Measurements from ENCODE around the gene RNF181. TPM values are rescaled to one million over a fixed set of nuclear protein-coding genes. Genes with fewer than 3 reads are reported as not detected.
"Not testable (repeated sequence)": the region's sequence is repeated elsewhere in the genome, so short reads cannot be mapped to it uniquely, and the experiment has no call there.

Gene RNF181
- total and polyA plus RNA-seq, 2 experiments from 2014 or later, result 152 to 328 TPM

DNA sequence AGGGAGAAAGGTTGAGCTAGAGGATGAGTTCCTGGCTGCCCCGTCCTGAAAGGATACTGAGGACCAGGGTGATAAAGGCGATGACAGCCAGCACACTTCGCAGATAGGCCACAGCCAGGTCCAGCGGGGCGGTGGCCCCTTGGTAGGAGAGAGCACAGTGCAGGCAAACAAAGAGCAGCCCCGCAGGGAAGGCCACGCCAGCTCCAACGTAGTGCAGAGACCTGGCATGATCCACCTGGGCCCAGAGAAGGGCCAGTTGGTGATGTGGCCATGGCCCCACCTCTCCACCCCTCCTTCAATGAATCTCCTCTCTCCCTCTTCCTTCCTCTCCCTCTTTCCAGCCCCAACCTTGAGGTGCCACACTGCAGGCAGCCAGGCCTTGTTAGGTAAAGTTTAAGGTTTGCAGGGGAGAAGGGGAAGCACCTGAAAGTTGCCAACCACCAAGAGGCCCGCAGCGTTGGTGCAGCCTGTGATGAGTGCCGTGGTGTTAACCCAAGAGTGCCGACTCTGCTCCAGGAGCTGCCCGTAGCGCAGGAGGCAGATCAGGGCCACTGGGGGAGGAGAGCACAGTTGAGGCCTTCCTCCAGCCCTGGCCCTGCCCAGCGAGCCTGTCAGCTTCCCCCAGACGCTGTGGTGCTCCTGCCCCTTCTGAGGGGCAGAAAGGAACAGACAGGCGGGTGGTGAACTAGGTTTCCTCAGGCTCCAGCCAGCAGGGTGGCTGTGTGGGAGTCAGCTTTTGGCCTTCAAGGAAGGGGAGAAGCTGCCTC, 4.1 kb downstream of the RNF181 start:
- H3K27ac ChIP-seq, result no peak overlapping the region
- DNase-seq (ENCODE audit: low read depth in 1 of 2, low spot score in 1 of 2), result no peak
- no peaks in the 10 kb centered on the region for H3K9me3 ChIP-seq (ENCODE audit: low read depth)

GRCh38 chr2:85600235-85600575, 4.7 kb downstream of the RNF181 start:
- Histone ChIP-seq H3K4me1 (ENCODE audit: low read depth) (peaks cover 11% of the 10 kb centered on the region), H3K27me3 (no peaks in the 10 kb centered on the region), H3K4me3 (no peak overlapping the region), H3K36me3 (no peaks in the 10 kb centered on the region), H3K9me3 (ENCODE audit: low read depth) (no peaks in the 10 kb centered on the region), H3K27ac (no peak overlapping the region)
- no peak for DNase-seq (ENCODE audit: low read depth in 1 of 2, low spot score in 1 of 2)
- no peak for TF ChIP-seq CTCF (IDR thresholded peaks at IDR 0.05; ENCODE audit: low read depth, low read length)

More for the DNA sequence above, 4.1 kb downstream of the RNF181 start:
- H3K4me3 ChIP-seq, result no peak overlapping the region
- no peaks in the 10 kb centered on the region for H3K36me3 ChIP-seq
- no peak for TF ChIP-seq CTCF (IDR thresholded peaks at IDR 0.05; ENCODE audit: low read depth, low read length)
- H3K27me3 ChIP-seq, result no peaks in the 10 kb centered on the region
- H3K4me1 ChIP-seq (ENCODE audit: low read depth), result peaks cover 10% of the 10 kb centered on the region

DNA sequence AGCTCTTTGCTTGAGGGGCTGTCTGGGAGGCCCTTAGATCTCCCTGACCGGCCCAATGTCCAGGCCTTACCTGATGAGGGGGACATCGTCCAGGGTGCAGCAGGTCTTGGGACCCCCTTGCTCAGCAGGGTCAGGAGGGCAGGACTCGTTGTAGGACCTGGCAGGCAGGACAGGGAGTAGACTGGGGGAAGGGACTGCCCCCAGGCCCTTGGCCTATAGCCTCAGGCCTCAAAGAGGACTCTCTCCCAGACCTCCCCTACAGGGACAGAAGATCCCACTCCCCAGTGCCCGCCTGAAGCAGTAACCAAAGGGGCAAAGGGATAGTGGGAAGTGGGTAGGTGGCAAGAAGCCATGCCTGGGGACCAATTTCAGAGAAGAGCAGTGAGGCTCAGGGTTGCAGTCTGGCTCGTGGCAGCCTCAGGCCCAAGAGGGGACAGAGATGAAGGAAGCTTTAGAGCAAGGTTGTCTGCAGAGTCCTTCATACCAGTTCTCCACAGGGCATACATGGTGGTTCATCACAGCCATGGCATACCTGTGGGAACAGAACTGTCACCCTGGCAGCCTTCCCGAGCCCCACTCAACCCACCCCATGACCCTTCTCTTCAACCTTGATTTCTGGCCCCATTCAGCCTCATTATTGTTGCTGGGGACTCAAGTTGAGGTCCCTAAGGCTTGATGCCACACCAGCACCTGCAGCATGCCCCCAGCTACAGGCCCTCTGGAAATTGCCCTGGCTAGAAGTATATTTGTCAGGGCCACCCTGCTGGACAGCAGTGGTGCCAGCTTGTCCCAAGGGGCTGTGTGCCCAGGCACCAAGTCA, 5.6 kb downstream of the RNF181 start:
- no peak for DNase-seq (ENCODE audit: low read depth in 1 of 2, low spot score in 1 of 2)
- TF ChIP-seq CTCF (IDR thresholded peaks at IDR 0.05; ENCODE audit: low read depth, low read length), result no peak
- H3K27ac ChIP-seq, result no peak overlapping the region
- H3K4me3 ChIP-seq, result peak overlapping the region; percentile 89
- no peaks in the 10 kb centered on the region for H3K9me3 ChIP-seq (ENCODE audit: low read depth)
- no peaks in the 10 kb centered on the region for H3K36me3 ChIP-seq
- H3K27me3 ChIP-seq, result no peaks in the 10 kb centered on the region
- H3K4me1 ChIP-seq (ENCODE audit: low read depth), result peaks cover 11% of the 10 kb centered on the region

- no peak for TF ChIP-seq CTCF (IDR thresholded peaks at IDR 0.05; ENCODE audit: low read depth, low read length)
- Histone ChIP-seq H3K9me3 (ENCODE audit: low read depth) (no peaks in the 10 kb centered on the region), H3K4me1 (ENCODE audit: low read depth) (peaks cover 4% of the 10 kb centered on the region), H3K4me3 (peak overlapping the region; percentile 89), H3K27ac (peak overlapping the region; percentile 65), H3K36me3 (no peaks in the 10 kb centered on the region), H3K27me3 (no peaks in the 10 kb centered on the region)
- peak in 1 of 2 donors; percentile 71 for DNase-seq (ENCODE audit: low read depth in 1 of 2, low spot score in 1 of 2)
Observed at GRCh38 chr2:85601771-85602475, 6.4 kb downstream of the RNF181 start.

DNA sequence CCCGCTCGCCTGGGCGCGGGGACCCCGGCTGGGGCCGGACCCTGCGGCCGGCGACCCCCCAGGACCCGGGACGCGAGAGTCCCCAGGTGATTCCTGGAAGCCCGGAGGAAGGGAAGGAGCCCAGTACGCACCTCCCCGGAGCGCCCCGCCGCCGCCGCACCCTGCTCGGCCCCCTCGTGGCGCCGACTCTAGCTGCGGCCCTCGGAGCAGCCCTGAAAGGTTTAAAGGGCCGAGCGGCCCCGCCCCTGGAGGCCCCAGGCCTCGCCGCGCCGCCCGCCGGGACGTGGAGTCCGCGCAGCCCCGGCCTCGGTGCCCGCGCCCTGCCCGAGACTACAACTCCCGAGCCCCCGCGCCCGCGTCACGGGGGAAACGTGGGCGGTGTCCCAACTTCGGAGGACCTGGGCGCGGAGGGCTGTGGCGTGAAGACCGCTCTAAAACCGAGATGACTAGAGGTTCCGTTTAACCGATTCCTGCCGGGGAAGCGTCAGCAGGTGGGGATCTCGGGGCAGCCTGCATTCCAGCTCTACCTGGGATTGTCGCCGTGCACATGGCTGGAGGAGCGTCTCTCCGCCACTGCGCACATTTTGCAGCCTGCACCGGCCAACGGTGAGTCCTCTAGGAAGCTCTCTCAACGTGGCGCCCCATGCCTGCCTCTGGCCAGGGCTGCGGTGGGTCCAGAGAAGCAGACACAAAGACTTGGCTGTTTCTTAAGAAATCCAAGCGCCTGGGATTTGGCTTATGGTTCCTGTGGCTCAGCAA, 7.1 kb downstream of the RNF181 start, which contains the start of gene TMEM150A:
Gene TMEM150A, minus strand, starts transcription at position 223 of the 759 bp plus-strand sequence. CDS start 750 bp downstream, outside the sequence.
- Histone ChIP-seq H3K4me1 (ENCODE audit: low read depth) (peaks cover 4% of the 10 kb centered on the region), H3K36me3 (no peaks in the 10 kb centered on the region), H3K4me3 (peak within 1 kb of the TSS; percentile 89), H3K27me3 (no peaks in the 10 kb centered on the region), H3K9me3 (ENCODE audit: low read depth) (no peaks in the 10 kb centered on the region), H3K27ac (peak within 1 kb of the TSS; percentile 65)
- TF ChIP-seq CTCF (IDR thresholded peaks at IDR 0.05; ENCODE audit: low read depth, low read length), result peak; percentile 29
- peak; percentile 96 to 98 for DNase-seq (ENCODE audit: low read depth in 1 of 2, low spot score in 1 of 2)

- H3K4me1 ChIP-seq (ENCODE audit: low read depth); H3K4me3 ChIP-seq: not testable (repeated sequence)
Observed at GRCh38 chr2:85604133-85604444, 8.5 kb downstream of the RNF181 start.

More at GRCh38 chr2:85604133-85604444, 8.5 kb downstream of the RNF181 start:
- H3K27ac ChIP-seq; H3K27me3 ChIP-seq; DNase-seq (ENCODE audit: low read depth in 1 of 2, low spot score in 1 of 2); H3K36me3 ChIP-seq; H3K9me3 ChIP-seq (ENCODE audit: low read depth): not testable (repeated sequence)
